ENCODE results near the gene RABL6.
"Not testable (repeated sequence)": the region's sequence is repeated elsewhere in the genome, so short reads cannot be mapped to it uniquely, and the experiment has no call there.

RABL6 gene

GRCh38 chr9:136777359-136777758 is 30.4 kb upstream of the RABL6 start:
- DNase-seq, result no peak

GRCh38 chr9:136779808-136780207 is 27.9 kb upstream of the RABL6 start:
- peak; percentile 23 for DNase-seq

- DNase-seq, result peak; percentile 85
Measured at GRCh38 chr9:136782452-136782851, 25.3 kb upstream of the RABL6 start.

- peak; percentile 60 for DNase-seq
Measured at GRCh38 chr9:136784249-136784996, 23.3 kb upstream of the RABL6 start.

GRCh38 chr9:136784997-136785361 is 22.8 kb upstream of the RABL6 start:
- DNase-seq, result no peak

GRCh38 chr9:136785565-136786355 is 22.0 kb upstream of the RABL6 start:
- DNase-seq, result not testable (repeated sequence)

GRCh38 chr9:136786451-136786850 is 21.3 kb upstream of the RABL6 start:
- DNase-seq, result no peak

- not testable (repeated sequence) for DNase-seq
Measured at GRCh38 chr9:136786983-136787382, 20.8 kb upstream of the RABL6 start.

GRCh38 chr9:136787690-136788400 is 19.9 kb upstream of the RABL6 start:
- peak; percentile 86 for DNase-seq

GRCh38 chr9:136788644-136789522 is 18.9 kb upstream of the RABL6 start:
- not testable (repeated sequence) for DNase-seq

- DNase-seq, result no peak
Measured at GRCh38 chr9:136789523-136789937, 18.2 kb upstream of the RABL6 start.

- DNase-seq, result peak; percentile 100
Measured at GRCh38 chr9:136790640-136791515, 16.9 kb upstream of the RABL6 start, which contains the start of gene TMEM141. TMEM141 (plus strand) TSS chr9:136791344; CDS start chr9:136791371, 27 bp downstream.

- DNase-seq, result peak; percentile 69
Measured at GRCh38 chr9:136791516-136792276, 16.1 kb upstream of the RABL6 start.

GRCh38 chr9:136792321-136793085 is 15.2 kb upstream of the RABL6 start:
- DNase-seq, result no peak

GRCh38 chr9:136793086-136793946 is 14.4 kb upstream of the RABL6 start:
- DNase-seq, result no peak

GRCh38 chr9:136794281-136794999 is 13.3 kb upstream of the RABL6 start:
- DNase-seq, result no peak

- no peak for DNase-seq
Measured at GRCh38 chr9:136795000-136795348, 12.8 kb upstream of the RABL6 start.

- DNase-seq, result no peak
Measured at GRCh38 chr9:136796238-136796774, 11.4 kb upstream of the RABL6 start, which contains the start of gene CCDC183. CCDC183 (plus strand) TSS chr9:136796338; CDS start chr9:136796398, 60 bp downstream.

All from NCI-H2171 treated with DMSO at 0.1 percent for 48 hours (cell line).